K562 (cell line): ENCODE data around the gene IRS2. TPM values are rescaled to one million over a fixed set of nuclear protein-coding genes. Genes with fewer than 3 reads are reported as not detected.
A peak's percentile ranks its signal among the peaks of the same experiment; 100 is the strongest.

Experiments used
- ASH1L ChIP-seq: fragments of 450-650 bp; IDR thresholded peaks from 2 replicates; pipeline ENCODE4 v1.6.1; 2018; ENCODE audit warnings: borderline replicate concordance, mild to moderate bottlenecking, low read depth; ENCODE audit not compliant: partially characterized antibody
- ATF6 ChIP-seq: sonication (generic); formaldehyde crosslinking; IDR thresholded peaks from 2 replicates; pipeline ENCODE4 v1.4.0; 2020; ENCODE audit warnings: mild to moderate bottlenecking, missing genetic modification reagents
- C11orf30 ChIP-seq: fragments of 450-650 bp; IDR thresholded peaks from 2 replicates; pipeline ENCODE4 v1.6.1; 2016; ENCODE audit warnings: low read depth, mild to moderate bottlenecking
- HNRNPL ChIP-seq: fragments of 200-400 bp; formaldehyde crosslinking; IDR thresholded peaks from 2 replicates; pipeline ENCODE4 v1.6.1; 2017; ENCODE audit warnings: low read depth, mild to moderate bottlenecking, low read length
- KDM1A ChIP-seq, 2 experiments: fragments of 450-650 bp; IDR thresholded peaks; 2 replicates each; pipeline ENCODE4 v1.6.1; 2016; ENCODE audit warnings: mild to moderate bottlenecking in 2 of 2
- MEF2D ChIP-seq: conservative IDR thresholded peaks from 2 replicates; pipeline ENCODE4 v1.6.1; 2016; ENCODE audit warnings: low read depth, missing genetic modification characterization, missing compliant biosample characterization
- PHB ChIP-seq: fragments of 250-450 bp; sonication (Bioruptor Pico); IDR thresholded peaks from 2 replicates; pipeline ENCODE4 v1.5.0; 2021
- POLR2AphosphoS2 ChIP-seq: IDR thresholded peaks from 2 replicates; pipeline ENCODE4 v1.6.1; 2012; ENCODE audit warnings: low read length, improper control_type of control experiment
- SIN3A ChIP-seq, 2 experiments: fragments of 150-350 bp in 1 of 2; IDR thresholded peaks; 2 replicates each; pipeline ENCODE4 v1.6.1; 2011 to 2016; ENCODE audit warnings: borderline replicate concordance in 2 of 2, low read depth in 2 of 2, low read length in 2 of 2, mild to moderate bottlenecking in 2 of 2, moderate library complexity in 2 of 2; ENCODE audit not compliant: control insufficient read depth in 1 of 2
- SMARCB1 ChIP-seq: IDR thresholded peaks from 2 replicates; pipeline ENCODE4 v1.6.1; 2011; ENCODE audit warnings: improper control_type of control experiment, low read depth; ENCODE audit not compliant: insufficient read length
- SNRNP70 ChIP-seq: fragments of 200-400 bp; formaldehyde crosslinking; optimal IDR thresholded peaks from 2 replicates; pipeline ENCODE3; 2017; ENCODE audit warnings: low read depth, low read length
- SPI1 ChIP-seq: IDR thresholded peaks from 2 replicates; pipeline ENCODE4 v1.6.1; 2011; ENCODE audit warnings: low read depth, low read length, control low read depth, borderline replicate concordance
- TFAM ChIP-seq: fragments of 250-450 bp; sonication (Bioruptor Pico); conservative IDR thresholded peaks from 2 replicates; pipeline ENCODE4 v1.5.0; 2021; ENCODE audit warnings: mild to moderate bottlenecking, moderate library complexity
- THRA ChIP-seq: fragments of 450-650 bp; IDR thresholded peaks from 2 replicates; pipeline ENCODE4 v1.6.1; 2017; ENCODE audit warnings: mild to moderate bottlenecking, moderate library complexity
- VEZF1 ChIP-seq: fragments of 200-800 bp; sonication (Bioruptor generic); IDR thresholded peaks from 2 replicates; pipeline ENCODE4 v1.6.1; 2017; ENCODE audit warnings: missing genetic modification characterization, missing compliant biosample characterization
- WHSC1 ChIP-seq: IDR thresholded peaks from one replicate; pipeline ENCODE4 v1.6.1; 2012; ENCODE audit warnings: low read length, control low read depth, inconsistent platforms
- ZFP1 ChIP-seq: fragments of 450-650 bp; formaldehyde crosslinking; IDR thresholded peaks from 2 replicates; pipeline ENCODE4 v1.4.0; 2020; ENCODE audit warnings: mild to moderate bottlenecking, mixed read lengths
- ZNF124 ChIP-seq: sonication (generic); formaldehyde crosslinking; IDR thresholded peaks from 2 replicates; pipeline ENCODE4 v1.8.1; 2022; ENCODE audit warnings: missing genetic modification reagents
- ZNF133 ChIP-seq: fragments of 250-450 bp; sonication (Bioruptor Pico); IDR thresholded peaks from 2 replicates; pipeline ENCODE4 v1.4.0; 2020; ENCODE audit warnings: mild to moderate bottlenecking
- ZNF277 ChIP-seq: fragments of 250-450 bp; sonication (Bioruptor Pico); IDR thresholded peaks from 2 replicates; pipeline ENCODE4 v1.8.0; 2022; ENCODE audit warnings: inconsistent platforms, mild to moderate bottlenecking, moderate library complexity, borderline replicate concordance
- ZNF668 ChIP-seq: fragments of 250-450 bp; sonication (Bioruptor Pico); IDR thresholded peaks from 2 replicates; pipeline ENCODE4 v1.8.0; 2022; ENCODE audit warnings: mild to moderate bottlenecking, inconsistent platforms
- polyA plus RNA-seq, 8 experiments: library from polyadenylated mRNA; depleted of rRNA in 4 of 8; stranded (reverse) in 5 of 8; unstranded in 3 of 8; fragments of >200 nt; fragmentation: Nextera tagmentation in 2 of 8; fragmentation: Illumina TruSeq in 1 of 8; extraction: Ambion mirVana in 2 of 8; extraction: Trizol in 1 of 8; gene quantifications; 2 replicates each; pipeline versions ENCODE4 v1.2.1 to v1.2.3, GENCODE V29; 2011 to 2014; ENCODE audit warnings: inconsistent platforms in 1 of 8, missing spikeins in 1 of 8
- total RNA-seq, 7 experiments: library from RNA; depleted of rRNA in 6 of 7; stranded (reverse); fragments of >200 nt in 6 of 7; fragmentation: Illumina TruSeq in 2 of 7; extraction: Trizol in 2 of 7; gene quantifications; 2 replicates each; pipeline versions ENCODE4 v1.2.1 to v1.2.3, GENCODE V29; 2011 to 2021; ENCODE audit warnings: low replicate concordance in 1 of 7

IRS2 gene
- total and polyA plus RNA-seq, 9 of the 15 experiments (the other 6 are each of a cell fraction or from before 2014, with no cell fraction given): 0.36 to 4.6 (median 0.63) TPM

GRCh38 chr13:109787135-109787954 lies 962 bp upstream of the IRS2 start (continued):
- TF ChIP-seq ASH1L (no peak), ZFP1 (CRISPR knock-in tag) (no peak), WHSC1 (no peak), C11orf30 (no peak), MEF2D (tag) (no peak), ZNF124 (no peak), ZNF668 (no peak), KDM1A (IDR thresholded peaks at IDR 0.05) (no peak), POLR2AphosphoS2 (no peak), SPI1 (no peak), ZNF133 (CRISPR knock-in tag) (no peak), THRA (no peak), VEZF1 (CRISPR knock-in tag) (peak; percentile 1; the same call in 1 of the 2 replicates), PHB (CRISPR knock-in tag) (no peak), ZNF277 (CRISPR knock-in tag) (no peak), HNRNPL (no peak), SIN3A (IDR thresholded peaks at IDR 0.05; ENCODE audit: borderline replicate concordance in 2 of 2, control insufficient read depth in 1 of 2, low read depth in 2 of 2, low read length in 2 of 2) (no peak), SNRNP70 (no peak), ATF6 (no peak), TFAM (CRISPR knock-in tag) (no peak), SMARCB1 (no peak)
